Body of pancreas (tissue), 4 donors: ENCODE data around the gene RAB30. TPM values are rescaled to one million over a fixed set of nuclear protein-coding genes. Genes with fewer than 3 reads are reported as not detected.

Experiments used
- ATAC-seq: fragments of 150-250 bp; one replicate; pipeline ENCODE4 v1.9.1; 2016
- DNase-seq, 4 donors: peaks; one replicate each; pipeline ENCODE4 v3.0.0-alpha.2; 2019
- H3K27ac ChIP-seq, 4 donors: fragments of 200-600 bp; sonication (generic); 1 replicate in 3 of 4; 2 replicates in 1 of 4; pipeline versions ENCODE4 v1.5.1 to v1.6.1; 2016 to 2019; ENCODE audit warnings: mild to moderate bottlenecking in 1 of 4, mixed read lengths in 1 of 4, moderate library complexity in 1 of 4
- H3K27me3 ChIP-seq, 2 donors: fragments of 200-600 bp; sonication (generic); one replicate each; pipeline ENCODE4 v1.6.0; 2016; ENCODE audit warnings: mild to moderate bottlenecking in 1 of 2
- H3K36me3 ChIP-seq, 2 donors: fragments of 200-600 bp; sonication (generic); replicated peaks in 1 of 2; 2 replicates each; pipeline ENCODE4 v1.5.1; 2016; ENCODE audit warnings: low read depth in 2 of 2; ENCODE audit not compliant: insufficient read depth in 1 of 2
- H3K4me1 ChIP-seq: fragments of 200-600 bp; sonication (generic); one replicate; pipeline ENCODE4 v1.6.0; 2016
- H3K4me3 ChIP-seq, 2 donors: fragments of 200-600 bp; sonication (generic); 1 replicate in 1 of 2; 2 replicates in 1 of 2; pipeline ENCODE4 v1.5.1; 2016 to 2019
- H3K9me3 ChIP-seq, 3 donors: fragments of 200-600 bp; sonication (generic); 1 replicate in 2 of 3; 2 replicates in 1 of 3; pipeline ENCODE4 v1.5.1; 2016
- CTCF ChIP-seq, 7 experiments: fragments of 450-650 bp in 4 of 7; fragments of 200-600 bp in 3 of 7; sonication (generic) in 3 of 7; IDR thresholded peaks; one replicate each; pipeline ENCODE4 v1.5.1; 2016 to 2019; ENCODE audit warnings: antibody characterized with exemption in 7 of 7
- POLR2A ChIP-seq, 3 donors: fragments of 450-650 bp; IDR thresholded peaks; one replicate each; pipeline ENCODE4 v1.6.1; 2016; ENCODE audit warnings: antibody characterized with exemption in 3 of 3, mild to moderate bottlenecking in 2 of 3
- WGBS, 2 donors: methylation state at CpG; one replicate each; pipeline ENCODE4 v1.1.5; 2017; 5-methylcytosine and 5-hydroxymethylcytosine counted together
- intact Hi-C: fragments of 100-400 bp; cut with DNase I; formaldehyde crosslinking; loops from one replicate; pipeline ENCODE4 v1.15.1; 2023
- total RNA-seq, 2 donors: library from RNA; depleted of rRNA; stranded (reverse); fragments of >200 nt; gene quantifications; one replicate each; pipeline ENCODE4 v1.1.0, GENCODE V29; 2016

The RAB30 gene
- total RNA-seq, 2 donors from 2014 or later, result 1.6 to 10.4 TPM

GRCh38 chr11:83046621-83047172, 25.0 kb downstream of the RAB30 start:
- TF ChIP-seq POLR2A (IDR thresholded peaks at IDR 0.05) (no peak), CTCF (IDR thresholded peaks at IDR 0.05) (no peak)
- ATAC-seq (no peak), DNase-seq (no peak)
- WGBS, 2 donors, result 94 to 96% methylated on average over 4 of the region's 4 CpGs
- no peaks in the 10 kb centered on the region for H3K36me3 ChIP-seq
- intact Hi-C loops, result no loop called here
- H3K4me1 ChIP-seq, result peaks cover 6% of the 10 kb centered on the region
- no peak overlapping the region for H3K27ac ChIP-seq
- H3K4me3 ChIP-seq, result no peak overlapping the region
- no peaks in the 10 kb centered on the region for H3K9me3 ChIP-seq
- H3K27me3 ChIP-seq, result no peaks in the 10 kb centered on the region

GRCh38 chr11:83044958-83045712, 26.6 kb downstream of the RAB30 start:
- no peak overlapping the region for H3K27ac ChIP-seq
- no peak for ATAC-seq
- intact Hi-C loops, result no loop called here

GRCh38 chr11:83042964-83043711, 28.6 kb downstream of the RAB30 start:
- no peak overlapping the region for H3K27ac ChIP-seq
- intact Hi-C loops, result no loop called here
- H3K4me3 ChIP-seq, result no peak overlapping the region
- no peaks in the 10 kb centered on the region for H3K27me3 ChIP-seq
- no peak for ATAC-seq
- 83 to 86% methylated on average over 3 of the region's 3 CpGs for WGBS, 2 donors
- no peaks in the 10 kb centered on the region for H3K36me3 ChIP-seq
- DNase-seq, result no peak
- H3K9me3 ChIP-seq, result no peaks in the 10 kb centered on the region
- no peak for TF ChIP-seq POLR2A (IDR thresholded peaks at IDR 0.05)
- no peaks in the 10 kb centered on the region for H3K4me1 ChIP-seq

More at GRCh38 chr11:83044958-83045712, 26.6 kb downstream of the RAB30 start:
- WGBS, 2 donors, result 79 to 80% methylated on average over 8 of the region's 8 CpGs
- Histone ChIP-seq H3K4me1 (no peaks in the 10 kb centered on the region), H3K27me3 (no peaks in the 10 kb centered on the region), H3K4me3 (no peak overlapping the region), H3K36me3 (no peaks in the 10 kb centered on the region), H3K9me3 (no peaks in the 10 kb centered on the region)
- DNase-seq, result no peak
- TF ChIP-seq POLR2A (IDR thresholded peaks at IDR 0.05), result no peak
- no peak for TF ChIP-seq CTCF (IDR thresholded peaks at IDR 0.05)

GRCh38 chr11:83041126-83041525, 30.6 kb downstream of the RAB30 start:
- Histone ChIP-seq H3K27ac (no peak overlapping the region), H3K4me1 (no peaks in the 10 kb centered on the region), H3K27me3 (no peaks in the 10 kb centered on the region), H3K36me3 (no peaks in the 10 kb centered on the region), H3K9me3 (no peaks in the 10 kb centered on the region), H3K4me3 (no peak overlapping the region)
- intact Hi-C loops, result no loop called here
- DNase-seq (no peak), ATAC-seq (no peak)
- TF ChIP-seq POLR2A (IDR thresholded peaks at IDR 0.05) (no peak), CTCF (IDR thresholded peaks at IDR 0.05) (no peak)
- WGBS, 2 donors, result 94 to 95% methylated on average over 2 of the region's 2 CpGs

DNA sequence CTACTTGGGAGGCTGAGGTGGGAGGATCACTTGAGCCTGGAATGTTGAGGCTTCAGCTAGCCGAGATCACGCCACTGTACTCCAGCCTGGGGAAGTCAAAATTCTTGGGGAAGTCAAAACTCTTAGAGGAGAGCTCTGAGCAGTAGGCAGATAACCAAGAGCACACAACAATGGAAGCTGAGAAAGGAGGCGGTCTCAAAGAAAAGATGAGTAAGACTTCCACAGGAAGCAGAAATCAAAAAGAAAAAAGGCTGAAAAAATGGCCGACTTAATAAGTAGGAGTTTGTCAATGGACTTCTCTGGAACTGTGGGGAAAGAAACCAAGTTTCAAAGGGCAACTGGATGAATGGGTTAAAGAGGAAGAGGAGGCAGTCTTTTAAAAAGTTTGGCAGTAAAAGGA, 32.1 kb downstream of the RAB30 start:
- no peak overlapping the region for H3K4me3 ChIP-seq
- H3K27me3 ChIP-seq, result no peaks in the 10 kb centered on the region
- H3K4me1 ChIP-seq, result peaks cover 9% of the 10 kb centered on the region
- intact Hi-C loops, result no loop called here
- H3K9me3 ChIP-seq, result no peaks in the 10 kb centered on the region
- no peak for ATAC-seq
- no peak for TF ChIP-seq CTCF (IDR thresholded peaks at IDR 0.05)
- no peak for TF ChIP-seq POLR2A (IDR thresholded peaks at IDR 0.05)
- no peak for DNase-seq
- no peak overlapping the region for H3K27ac ChIP-seq
- no peaks in the 10 kb centered on the region for H3K36me3 ChIP-seq
- 88 to 97% methylated on average over 4 of the region's 4 CpGs for WGBS, 2 donors
